NCI-H2227 (cell line): Measurements from ENCODE around the gene TBCCD1.
"Not testable (repeated sequence)": the region's sequence is repeated elsewhere in the genome, so short reads cannot be mapped to it uniquely, and the experiment has no call there.

Experiments used
- DNase-seq: peaks from one replicate; lab custom pipeline; 2025; ENCODE audit not compliant: unreplicated experiment; lab: John Stamatoyannopoulos, UW

Gene TBCCD1

GRCh38 chr3:186552408-186553031 is 14.6 kb downstream of the TBCCD1 start:
- no peak for DNase-seq

- no peak for DNase-seq
Measured at GRCh38 chr3:186551387-186551786, 15.8 kb downstream of the TBCCD1 start.

GRCh38 chr3:186549497-186549896 is 17.6 kb downstream of the TBCCD1 start:
- no peak for DNase-seq

GRCh38 chr3:186544281-186544680 is 22.9 kb downstream of the TBCCD1 start, which contains the start of gene CRYGS:
Gene CRYGS (minus strand): TSS chr3:186544380. CDS start chr3:186544326, 54 bp downstream.
- DNase-seq, result no peak

- DNase-seq, result no peak
Measured at GRCh38 chr3:186540835-186541226, 26.3 kb downstream of the TBCCD1 start.

- DNase-seq, result peak; percentile 84
Measured at GRCh38 chr3:186540221-186540834, 26.8 kb downstream of the TBCCD1 start.

- no peak for DNase-seq
Measured at GRCh38 chr3:186538779-186539178, 28.4 kb downstream of the TBCCD1 start.

GRCh38 chr3:186536883-186537844 is 30.0 kb downstream of the TBCCD1 start:
- DNase-seq, result no peak

GRCh38 chr3:186534113-186534669 is 32.9 kb downstream of the TBCCD1 start:
- no peak for DNase-seq

GRCh38 chr3:186532598-186533072 is 34.5 kb downstream of the TBCCD1 start:
- DNase-seq, result no peak

- DNase-seq, result not testable (repeated sequence)
Measured at GRCh38 chr3:186531694-186532093, 35.4 kb downstream of the TBCCD1 start.

GRCh38 chr3:186530415-186530814 is 36.7 kb downstream of the TBCCD1 start:
- no peak for DNase-seq

- no peak for DNase-seq
Measured at GRCh38 chr3:186529201-186529999, 37.7 kb downstream of the TBCCD1 start.

- no peak for DNase-seq
Measured at GRCh38 chr3:186526256-186526606, 40.9 kb downstream of the TBCCD1 start.

- no peak for DNase-seq
Measured at GRCh38 chr3:186525369-186526255, 41.5 kb downstream of the TBCCD1 start.

- no peak for DNase-seq
Measured at GRCh38 chr3:186524616-186525015, 42.5 kb downstream of the TBCCD1 start.

GRCh38 chr3:186523434-186523833 is 43.7 kb downstream of the TBCCD1 start:
- no peak for DNase-seq

GRCh38 chr3:186523022-186523421 is 44.1 kb downstream of the TBCCD1 start:
- no peak for DNase-seq
